HG02943 (cell line): Measurements from ENCODE around the gene SLC2A2.

Experiments
- ATAC-seq: cut with Tn5 transposase; IDR thresholded peaks from one replicate; pipeline ENCODE4 v1.9.1; 2021; ENCODE audit warnings: mild to moderate bottlenecking, low read depth, moderate library complexity; ENCODE audit not compliant: unreplicated experiment

SLC2A2 gene

DNA sequence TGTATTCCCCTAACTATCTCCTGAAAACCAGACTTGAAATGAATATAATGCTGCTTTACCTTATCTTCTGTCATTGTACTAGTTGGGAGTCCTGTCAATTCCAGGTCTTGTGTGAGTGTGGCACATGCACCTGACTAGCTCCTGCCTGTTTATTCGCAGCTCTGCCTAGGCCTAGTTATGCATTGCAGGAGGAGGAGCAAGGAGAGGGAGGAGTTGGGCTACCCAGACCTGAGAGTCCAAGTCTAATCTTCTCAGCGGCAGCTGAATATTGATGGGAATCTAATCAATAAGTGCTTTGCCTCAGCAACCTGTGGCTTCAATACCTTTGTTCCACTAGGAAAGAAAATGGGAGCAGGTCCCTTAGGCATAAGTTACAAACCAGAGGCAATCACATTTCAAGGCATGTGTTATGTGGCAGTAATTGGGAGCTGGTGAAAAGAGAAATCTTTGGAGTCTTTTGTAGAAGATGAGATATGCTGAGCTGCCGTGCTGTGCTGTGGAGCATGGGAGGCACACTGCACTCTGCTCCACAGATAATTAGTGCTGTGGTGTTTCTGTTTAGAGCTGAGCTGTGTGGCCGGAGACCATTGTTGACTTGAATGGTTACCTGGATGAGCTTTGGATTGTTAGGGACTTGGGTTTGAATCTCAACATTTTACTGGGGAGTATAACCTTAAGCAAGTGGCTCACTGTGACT lies at the start of gene SLC2A2:
Gene SLC2A2 (minus strand): TSS at position 124 of the 697 bp plus-strand sequence. CDS start 50 bp downstream, at position 74.
- no peak for ATAC-seq

DNA sequence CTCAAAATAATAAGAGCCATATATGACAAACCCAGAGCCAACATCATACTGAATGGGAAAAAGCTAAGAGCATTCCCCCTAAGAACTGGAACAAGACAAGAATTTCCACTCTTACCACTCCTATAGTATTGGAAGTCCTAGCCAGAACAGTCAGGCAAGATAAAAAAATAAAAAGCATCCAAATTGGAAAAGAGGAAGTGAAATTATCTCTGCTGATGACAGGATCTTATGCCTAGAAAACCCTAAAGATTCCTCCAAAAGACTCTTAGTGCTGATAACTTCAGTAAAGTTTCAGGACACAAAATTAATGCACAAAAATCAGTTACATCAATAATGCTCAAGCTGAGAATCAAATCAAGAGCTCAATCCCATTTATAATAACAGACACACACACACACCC lies 45.9 kb upstream of the SLC2A2 start:
- no peak for ATAC-seq

DNA sequence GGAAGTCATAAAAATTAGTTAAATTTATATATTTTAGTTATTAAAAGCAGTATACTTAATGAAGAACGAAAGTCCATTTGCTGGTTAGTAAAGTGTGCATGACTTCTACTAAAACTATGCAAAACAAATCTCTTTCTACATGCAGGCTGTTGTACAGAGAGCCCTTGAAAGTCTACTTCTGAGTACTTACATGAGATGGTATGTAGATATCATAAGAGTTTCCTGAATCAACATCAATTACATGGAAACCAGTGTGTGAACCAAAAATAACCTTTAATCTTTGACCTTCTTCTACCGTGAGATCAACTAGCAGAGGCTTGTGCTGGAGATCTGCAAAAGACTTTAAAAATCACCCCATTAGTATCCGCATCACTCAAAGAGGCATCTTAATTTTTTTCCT lies 42.1 kb upstream of the SLC2A2 start:
- no peak for ATAC-seq

DNA sequence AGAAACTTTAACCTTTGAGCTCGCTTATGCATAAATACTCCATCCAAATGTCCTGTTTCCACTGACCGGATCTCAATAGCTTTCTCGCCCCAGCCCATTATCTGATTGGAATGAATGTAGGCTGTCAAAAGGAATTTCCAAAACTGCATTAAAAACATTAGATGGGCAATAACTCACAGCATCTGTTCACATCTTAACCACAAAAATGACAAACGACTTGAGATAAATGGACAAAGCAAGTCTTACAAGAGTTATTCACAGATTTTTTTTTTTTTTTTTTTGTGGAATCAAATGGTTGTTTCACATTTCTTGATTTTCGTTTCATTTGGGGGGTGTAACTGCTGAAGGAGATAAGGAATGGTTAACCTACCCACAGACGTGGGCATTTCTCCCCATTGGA lies 39.7 kb upstream of the SLC2A2 start:
- no peak for ATAC-seq

DNA sequence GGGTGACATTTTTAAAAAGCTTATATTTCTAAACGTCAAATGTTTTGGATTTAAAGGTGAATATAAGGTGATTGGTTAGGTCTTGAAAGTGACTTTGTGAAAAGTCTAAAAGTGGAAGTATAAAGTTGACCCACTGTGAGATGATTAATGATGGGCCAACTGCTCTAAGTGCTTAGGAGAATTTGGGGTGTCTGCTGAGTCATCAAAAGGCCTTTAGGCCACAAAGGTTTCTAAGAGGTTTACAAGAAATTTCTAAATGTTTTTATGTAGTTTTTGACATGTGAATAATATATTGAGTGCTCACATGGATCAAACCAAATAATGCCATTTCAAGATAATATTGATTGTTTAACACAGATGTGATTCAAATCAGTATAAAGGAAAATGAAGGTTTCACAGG lies 39.2 kb upstream of the SLC2A2 start:
- no peak for ATAC-seq

DNA sequence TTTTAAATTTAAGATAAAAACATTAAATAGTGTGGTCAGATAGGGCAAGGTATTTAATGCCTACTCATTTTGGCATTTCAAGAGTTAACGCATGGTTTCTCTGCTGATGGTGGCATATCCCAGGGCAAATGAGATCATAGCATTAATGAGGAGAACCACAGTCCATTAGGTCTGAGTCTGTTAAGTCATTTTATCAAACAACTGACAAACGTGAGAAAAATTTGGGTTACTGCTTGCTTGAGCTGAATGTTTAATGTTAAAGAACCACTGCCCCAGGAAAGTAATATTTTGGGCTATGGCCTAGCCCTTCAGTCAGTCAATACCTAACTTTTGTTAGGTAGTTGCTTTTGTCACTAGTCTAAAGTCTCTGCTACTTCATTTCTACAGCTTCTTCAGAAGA lies 37.9 kb upstream of the SLC2A2 start:
- no peak for ATAC-seq

DNA sequence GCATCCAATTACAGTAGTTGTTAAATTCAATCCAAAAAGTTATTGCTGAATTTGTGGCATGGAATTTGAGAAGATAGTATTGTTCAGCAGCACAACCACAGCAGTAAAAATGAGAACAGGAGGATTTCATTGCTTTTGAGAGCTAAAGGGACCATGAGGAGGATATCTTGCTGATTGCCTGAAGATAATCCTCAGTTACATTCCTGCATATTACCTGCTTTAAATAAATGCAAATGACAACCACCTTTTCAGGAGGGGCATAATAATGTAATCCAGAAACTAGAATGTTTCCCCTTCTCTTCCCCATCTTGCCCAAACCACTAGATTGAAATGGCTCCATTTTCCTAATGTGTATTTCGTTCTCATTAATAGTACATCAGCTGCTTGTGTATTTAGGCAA lies 35.2 kb upstream of the SLC2A2 start:
- ATAC-seq = no peak

DNA sequence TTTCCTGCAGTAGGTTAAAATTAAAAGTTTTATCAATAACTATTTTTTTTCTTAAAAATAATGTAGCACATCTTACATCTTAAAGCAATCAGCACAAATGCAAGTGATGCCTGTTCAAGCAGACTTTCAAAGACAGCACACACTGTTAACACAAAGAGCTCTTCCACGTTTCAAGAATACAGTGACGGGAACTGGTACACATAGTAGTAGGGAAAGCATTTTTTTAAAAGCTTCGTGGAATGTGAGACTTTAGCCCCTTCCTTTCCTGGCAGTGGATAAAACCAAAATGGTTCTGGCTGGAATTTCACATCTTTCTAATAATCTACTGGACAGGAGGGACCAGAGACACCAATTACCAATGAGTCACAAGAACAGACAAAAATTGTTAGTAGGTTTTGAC lies 33.5 kb upstream of the SLC2A2 start:
- no peak for ATAC-seq

DNA sequence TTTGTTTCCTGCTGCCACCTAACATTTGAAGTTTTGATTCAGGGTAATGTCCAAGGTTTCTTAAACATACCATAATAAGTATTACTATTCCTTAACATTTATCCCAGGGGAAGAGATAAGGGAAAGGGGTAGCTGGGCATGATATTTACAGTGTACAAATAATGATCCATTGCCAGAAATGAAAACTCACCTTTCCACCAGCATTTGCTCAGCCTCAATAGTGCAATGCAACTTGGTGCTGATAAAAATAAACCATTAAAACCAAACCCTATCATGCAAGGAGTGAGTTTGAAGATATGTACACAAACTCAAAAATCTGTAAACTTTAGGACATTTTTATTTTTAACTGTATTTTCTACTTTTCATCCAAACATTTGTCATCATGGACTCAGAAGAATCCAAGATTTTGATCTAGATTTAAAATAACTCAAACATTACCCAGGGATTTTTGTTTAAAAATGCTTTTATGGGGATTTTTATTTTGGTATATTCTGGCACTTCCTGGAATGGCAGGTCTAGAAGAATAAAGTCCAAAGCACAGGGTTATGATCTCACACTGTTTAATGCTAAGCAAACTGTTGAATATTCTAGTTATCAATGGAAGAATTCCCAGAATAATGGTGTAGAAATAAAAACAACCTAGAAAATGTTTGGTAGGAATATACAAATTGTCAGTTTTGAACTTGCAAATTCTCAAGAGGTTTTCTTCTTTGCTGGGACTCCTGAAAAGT lies 32.5 kb upstream of the SLC2A2 start:
- ATAC-seq = no peak

DNA sequence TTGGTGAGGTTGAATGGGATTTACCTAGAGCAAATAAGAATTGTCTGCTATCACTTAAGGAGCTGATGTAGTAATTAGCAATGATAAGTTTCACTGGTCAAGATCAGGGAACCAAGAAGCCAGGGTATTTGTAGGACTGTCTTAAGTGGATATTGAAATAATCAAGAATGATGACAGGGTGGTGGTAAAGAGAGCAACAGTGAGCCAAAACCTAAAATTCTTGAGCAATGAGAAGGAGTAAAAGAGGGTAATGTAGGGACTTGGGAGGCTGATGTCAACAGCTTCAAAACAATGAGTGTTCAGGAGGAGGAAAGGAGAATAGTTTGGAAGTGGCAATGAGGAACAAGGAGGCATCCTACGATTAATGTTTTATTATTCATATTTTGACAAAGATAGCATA lies 31.5 kb upstream of the SLC2A2 start:
- ATAC-seq = no peak

DNA sequence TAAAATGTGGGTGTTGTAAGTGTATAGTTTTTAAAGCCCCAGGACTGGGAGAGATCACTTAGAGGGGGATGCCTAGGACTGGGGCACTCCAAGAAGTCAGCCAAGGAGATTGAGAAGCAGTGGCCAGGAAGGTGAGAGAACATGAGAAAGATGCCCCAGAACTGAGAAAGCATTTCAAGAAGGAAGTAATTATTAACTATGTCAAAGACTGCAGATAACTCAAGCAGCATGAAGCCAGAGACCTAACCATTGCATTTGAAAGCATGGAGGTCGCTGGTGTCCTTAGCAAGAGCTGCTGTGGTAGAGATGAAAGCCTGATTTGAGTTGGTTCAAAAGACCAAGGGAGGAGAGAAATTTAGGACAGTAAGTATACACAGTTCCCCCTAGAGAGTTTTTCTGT lies 30.6 kb upstream of the SLC2A2 start:
- ATAC-seq = no peak

DNA sequence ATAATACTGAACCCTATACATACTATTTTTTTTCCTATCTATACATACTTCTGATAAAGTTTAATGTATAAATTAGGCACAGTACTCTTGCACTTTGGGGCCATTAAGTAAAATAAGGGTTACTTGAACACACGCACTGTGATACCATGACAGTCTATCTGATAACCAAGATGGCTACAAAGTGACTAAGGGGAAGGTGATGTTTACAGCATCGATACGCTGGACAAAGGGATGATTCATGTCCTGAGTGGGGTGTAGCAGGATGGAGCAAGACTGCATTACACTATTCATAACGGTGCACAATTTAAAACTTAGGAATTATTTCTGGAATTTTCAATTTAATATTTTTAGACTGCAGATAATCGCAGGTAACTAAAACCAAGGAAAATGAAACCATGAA lies 30.0 kb upstream of the SLC2A2 start:
- no peak for ATAC-seq

DNA sequence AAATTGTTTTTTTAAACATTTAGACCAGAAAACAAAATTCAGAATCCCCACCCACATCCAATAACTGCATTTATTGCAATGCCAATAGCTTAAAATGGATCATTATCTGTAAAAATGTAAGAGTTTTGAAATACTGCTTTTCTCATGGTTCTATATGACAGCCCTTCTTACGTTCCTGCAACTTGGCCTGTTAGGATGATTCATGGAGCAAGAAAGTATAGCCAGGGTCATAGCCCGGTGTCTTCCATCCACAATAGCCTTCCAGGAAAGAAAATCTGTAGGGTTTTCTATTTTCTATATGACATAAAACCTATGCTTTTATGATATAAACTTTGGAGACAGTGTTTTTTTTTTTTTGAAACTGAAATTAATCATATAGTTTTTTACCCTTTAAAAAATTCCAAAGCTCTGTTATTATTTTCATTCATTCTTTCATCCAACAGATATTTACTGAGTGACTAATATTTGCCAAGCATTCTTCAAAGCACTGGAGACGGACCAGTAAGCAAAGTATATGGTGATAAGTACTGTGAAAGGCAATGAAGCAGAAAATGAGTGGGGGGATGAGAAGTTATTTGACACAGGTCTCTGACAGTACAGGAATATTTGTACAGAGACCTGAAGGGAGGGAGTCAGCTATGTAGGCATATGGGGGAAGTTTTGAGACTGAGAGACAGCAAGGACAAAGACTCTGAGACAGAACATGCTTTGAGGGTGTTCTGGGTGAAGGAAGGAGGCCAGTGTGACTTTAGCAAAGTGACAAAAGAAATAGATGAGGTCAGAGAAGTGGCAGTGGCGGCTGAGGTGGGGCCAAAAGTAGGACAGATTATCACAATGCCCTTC lies 29.0 kb upstream of the SLC2A2 start:
- no peak for ATAC-seq

DNA sequence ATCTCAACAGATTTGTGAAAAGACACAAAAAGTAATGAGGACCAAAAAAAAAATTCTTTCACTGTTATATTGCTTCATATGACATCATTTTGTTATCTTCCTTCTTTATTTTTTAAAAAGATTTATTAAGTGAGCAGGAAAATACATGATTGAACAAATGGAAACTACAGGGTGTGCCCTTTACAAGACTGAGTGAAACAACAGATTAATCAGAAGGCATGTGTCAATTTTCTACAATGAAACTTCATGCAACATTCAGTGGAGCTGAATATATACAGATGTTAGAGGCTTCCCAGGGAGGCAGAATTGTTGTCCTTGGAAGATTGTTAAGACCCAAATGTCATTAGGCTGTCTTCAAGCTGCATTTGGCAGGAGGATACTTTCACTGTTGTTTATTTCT lies 28.4 kb upstream of the SLC2A2 start:
- ATAC-seq = no peak

DNA sequence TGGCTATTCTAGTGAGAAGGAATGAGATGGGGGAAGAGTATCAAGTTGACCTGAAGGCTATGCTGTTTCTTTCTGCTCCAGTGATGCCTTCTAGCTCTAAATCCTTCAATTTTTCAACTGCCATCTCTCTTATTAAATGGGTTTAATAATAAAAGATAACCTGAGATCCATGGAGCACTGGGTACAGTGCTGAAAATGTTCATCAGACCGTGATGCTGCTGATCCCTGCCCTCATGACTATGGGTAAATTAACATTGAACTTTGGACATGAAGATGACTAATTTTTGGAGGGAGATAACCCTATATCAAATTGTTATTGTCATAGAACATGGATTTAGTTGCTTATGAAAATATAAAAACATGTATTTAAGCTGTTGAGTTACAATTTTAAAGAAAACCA lies 27.7 kb upstream of the SLC2A2 start:
- ATAC-seq = no peak

DNA sequence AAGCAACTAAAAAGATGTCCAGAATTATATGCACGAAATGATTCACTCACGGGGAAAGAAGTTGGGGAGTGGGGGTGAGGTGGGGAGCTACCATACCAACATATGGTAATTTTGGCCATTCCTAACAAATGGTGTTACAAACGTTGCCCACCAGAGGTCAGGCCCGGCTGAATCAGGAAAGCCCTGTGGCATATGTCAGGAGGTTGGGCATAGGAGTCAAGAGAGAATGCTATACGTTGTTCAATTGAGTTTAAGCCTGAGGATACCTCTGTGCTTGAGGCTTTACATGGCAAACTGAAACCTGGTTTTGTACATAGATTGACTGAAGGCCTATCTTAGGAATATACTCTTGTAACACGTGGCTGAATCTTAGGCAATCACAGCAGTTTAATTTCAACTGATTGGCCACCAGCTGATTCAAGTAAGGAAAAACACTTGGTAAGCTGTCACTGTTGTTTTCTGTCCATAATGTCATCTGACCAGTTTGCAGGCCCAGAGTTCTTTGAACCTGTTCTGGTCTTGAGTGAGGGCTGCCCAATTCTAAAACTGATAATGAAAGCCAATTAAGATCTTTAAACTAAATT lies 23.4 kb upstream of the SLC2A2 start:
- peak; percentile 91 for ATAC-seq

DNA sequence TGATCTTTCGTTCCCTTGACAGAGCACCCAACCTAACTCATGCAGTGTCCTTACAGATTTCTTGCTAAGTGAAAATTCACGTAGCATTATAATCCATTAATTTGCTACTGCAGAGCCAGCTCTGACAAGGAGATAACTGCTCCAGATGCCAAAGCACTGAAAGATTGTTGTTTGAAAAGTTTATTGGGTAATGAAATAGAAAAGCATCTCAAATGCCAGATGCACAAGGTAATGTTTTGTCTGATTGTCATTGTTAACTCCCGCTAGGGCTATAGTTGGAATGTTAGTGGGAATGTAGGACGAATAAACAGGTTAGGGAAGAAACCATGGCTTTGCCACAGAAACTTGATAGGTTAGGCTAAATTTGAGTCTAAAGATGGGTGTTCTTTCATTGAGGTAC lies 20.2 kb upstream of the SLC2A2 start:
- ATAC-seq = no peak

DNA sequence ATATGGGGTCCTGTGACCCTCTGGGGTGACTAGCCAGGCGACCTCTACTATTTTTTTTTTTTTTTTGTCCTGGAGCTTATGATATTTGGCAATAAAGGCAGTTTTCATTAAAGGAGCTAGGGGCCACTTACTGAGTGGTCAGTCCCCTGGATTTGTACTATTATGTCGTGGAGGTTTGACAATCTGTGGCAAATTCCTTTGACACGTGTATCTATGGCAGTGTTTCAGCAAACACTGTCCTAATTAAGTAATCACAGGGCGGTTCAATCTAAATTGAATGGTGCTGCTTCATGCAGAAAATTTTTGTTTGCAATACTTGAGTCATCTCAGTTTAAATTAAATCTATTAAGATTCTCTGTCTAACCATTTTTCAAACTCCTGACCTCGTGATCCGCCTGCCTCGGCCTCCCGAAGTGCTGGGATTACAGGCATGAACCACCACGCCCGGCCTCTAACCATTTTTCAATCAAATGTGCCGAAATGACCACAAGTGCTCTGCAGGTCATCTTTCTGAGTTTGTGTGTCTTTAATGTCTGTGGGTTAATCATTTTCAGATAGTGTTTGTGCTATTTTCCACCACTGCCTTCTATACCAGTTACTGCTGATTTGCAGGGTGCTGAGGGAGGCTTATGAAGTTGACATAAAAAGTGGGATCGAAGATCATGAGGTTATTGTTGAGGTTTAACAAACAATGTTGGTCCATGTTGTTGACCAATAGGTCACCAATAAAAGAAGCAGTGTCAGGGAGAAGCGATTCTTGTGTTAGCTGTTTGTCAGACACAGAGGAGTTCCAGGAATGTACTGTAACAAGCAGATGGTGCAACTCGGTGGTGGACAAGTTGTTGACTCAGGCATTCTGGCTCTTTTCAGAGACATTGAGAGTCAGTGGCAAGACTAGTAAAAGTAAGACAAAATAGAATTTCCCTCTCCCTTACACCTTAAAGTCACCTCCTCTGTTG lies 18.6 kb upstream of the SLC2A2 start:
- ATAC-seq = no peak

DNA sequence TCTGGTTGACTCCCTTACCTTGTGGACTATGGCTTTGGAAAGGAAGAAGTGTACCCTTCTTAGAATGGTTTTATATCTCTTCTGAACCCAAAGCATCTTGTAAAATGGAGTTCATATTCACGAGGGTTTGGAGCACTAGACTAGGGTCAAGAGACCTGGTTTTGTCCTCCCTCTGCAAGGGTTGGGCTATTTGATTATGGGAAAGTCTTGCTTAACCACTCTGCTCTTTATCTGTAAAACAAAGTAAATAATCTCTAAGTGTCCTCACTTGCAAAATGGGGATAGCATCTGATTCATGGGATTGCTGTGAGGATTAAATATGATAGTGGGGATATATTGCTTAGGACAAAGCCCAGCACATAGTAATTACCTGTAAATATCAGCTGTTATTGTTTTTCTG lies 17.9 kb upstream of the SLC2A2 start:
- no peak for ATAC-seq

DNA sequence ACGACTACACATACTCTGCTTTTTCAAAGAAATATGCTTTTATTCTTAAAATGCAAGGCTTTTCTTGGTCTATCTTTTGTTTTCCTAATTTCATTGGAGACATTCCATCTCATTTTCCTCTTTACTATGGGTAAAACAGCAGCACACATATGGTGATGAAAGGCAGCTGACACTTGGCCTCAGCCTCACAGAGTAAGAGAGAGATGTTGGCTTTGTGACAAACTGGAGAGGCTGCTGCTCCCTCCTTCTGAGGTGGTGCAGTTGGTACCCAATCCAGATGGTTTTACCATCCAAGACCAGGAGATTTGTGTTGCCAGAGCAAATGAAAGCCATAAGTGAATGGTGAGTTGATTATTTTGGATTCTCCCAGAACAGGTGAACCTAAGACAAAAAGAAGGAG lies 13.2 kb upstream of the SLC2A2 start:
- ATAC-seq = no peak
